Stomach smooth muscle (tissue), 2 donors: Measurements from ENCODE around the gene CLSTN2.

Experiments used
- H3K27ac ChIP-seq: one replicate; pipeline ENCODE4 v1.7.0; 2013; ENCODE audit warnings: mild to moderate bottlenecking, low read length, inconsistent platforms
- H3K27me3 ChIP-seq, 2 donors: one replicate each; pipeline ENCODE4 v1.7.0; 2013; ENCODE audit warnings: low read length in 2 of 2; ENCODE audit not compliant: insufficient read depth in 2 of 2, control insufficient read depth in 1 of 2
- H3K36me3 ChIP-seq, 2 donors: one replicate each; pipeline ENCODE4 v1.7.0; 2013; ENCODE audit warnings: low read length in 2 of 2; ENCODE audit not compliant: control insufficient read depth in 2 of 2, insufficient read depth in 2 of 2
- H3K4me1 ChIP-seq: one replicate; pipeline ENCODE4 v1.7.0; 2013; ENCODE audit warnings: low read length; ENCODE audit not compliant: control insufficient read depth, insufficient read depth
- H3K4me3 ChIP-seq, 2 donors: one replicate each; pipeline ENCODE4 v1.7.0; 2013; ENCODE audit warnings: low read length in 2 of 2
- H3K9ac ChIP-seq, 2 donors: one replicate each; pipeline ENCODE4 v1.7.0; 2013; ENCODE audit warnings: low read length in 2 of 2, mild to moderate bottlenecking in 1 of 2
- H3K9me3 ChIP-seq, 2 donors: one replicate each; pipeline ENCODE4 v1.7.0; 2013; ENCODE audit warnings: low read length in 2 of 2; ENCODE audit not compliant: control insufficient read depth in 2 of 2
- donor health status: healthy.
- donor health status: Pancreatic carcinoma.

Gene CLSTN2

DNA sequence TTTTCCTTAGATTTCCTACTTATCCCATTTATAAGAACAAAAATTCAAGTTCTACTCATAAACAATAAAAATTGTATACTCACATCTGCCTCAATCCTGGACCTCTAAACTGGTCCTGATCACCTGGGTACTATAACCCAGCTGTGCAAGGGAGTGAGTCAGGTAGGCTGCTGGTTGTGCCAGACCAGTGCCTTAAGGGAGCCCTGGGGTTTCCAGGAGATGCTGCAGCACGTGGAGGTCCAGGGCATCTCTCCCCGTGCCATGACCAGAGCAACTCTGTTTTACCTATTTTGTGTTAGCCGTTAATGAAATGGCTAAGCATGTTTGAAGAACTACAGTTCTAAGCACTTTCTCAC is 602.7 kb downstream of the CLSTN2 start:
- Histone ChIP-seq H3K4me3 (no peak overlapping the region), H3K27ac (no peak overlapping the region)

DNA sequence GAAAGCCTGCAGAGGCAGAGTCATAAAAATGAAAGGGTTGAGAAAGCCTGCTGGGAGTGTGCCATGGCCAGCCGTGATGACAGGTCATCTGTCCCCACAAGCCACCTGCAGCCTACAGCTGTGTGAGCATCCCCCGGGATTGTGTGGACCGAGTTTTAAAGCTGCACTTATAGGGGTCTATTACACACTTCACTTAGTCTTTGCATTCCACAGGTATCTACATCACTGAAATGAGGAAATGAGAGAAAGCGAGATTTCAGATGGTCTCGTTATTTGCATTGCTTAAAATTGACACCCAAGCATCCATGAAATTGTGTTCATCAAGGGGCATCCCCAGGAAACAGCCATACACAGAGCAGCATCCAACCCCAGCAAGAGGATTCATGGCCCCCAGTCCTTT is 605.3 kb downstream of the CLSTN2 start:
- H3K4me3 ChIP-seq: no peak overlapping the region
- H3K9ac ChIP-seq: no peak overlapping the region
- no peaks in the 10 kb centered on the region for H3K27me3 ChIP-seq
- H3K4me1 ChIP-seq: peaks cover 2% of the 10 kb centered on the region
- H3K9me3 ChIP-seq: no peaks in the 10 kb centered on the region
- no peak overlapping the region for H3K27ac ChIP-seq
- no peaks in the 10 kb centered on the region for H3K36me3 ChIP-seq

More for the DNA sequence above, 602.7 kb downstream of the CLSTN2 start:
- no peaks in the 10 kb centered on the region for H3K36me3 ChIP-seq
- no peak overlapping the region for H3K9ac ChIP-seq
- no peaks in the 10 kb centered on the region for H3K4me1 ChIP-seq
- H3K27me3 ChIP-seq: no peaks in the 10 kb centered on the region
- H3K9me3 ChIP-seq: peaks cover 4 to 6% of the 10 kb centered on the region in 2 donors

DNA sequence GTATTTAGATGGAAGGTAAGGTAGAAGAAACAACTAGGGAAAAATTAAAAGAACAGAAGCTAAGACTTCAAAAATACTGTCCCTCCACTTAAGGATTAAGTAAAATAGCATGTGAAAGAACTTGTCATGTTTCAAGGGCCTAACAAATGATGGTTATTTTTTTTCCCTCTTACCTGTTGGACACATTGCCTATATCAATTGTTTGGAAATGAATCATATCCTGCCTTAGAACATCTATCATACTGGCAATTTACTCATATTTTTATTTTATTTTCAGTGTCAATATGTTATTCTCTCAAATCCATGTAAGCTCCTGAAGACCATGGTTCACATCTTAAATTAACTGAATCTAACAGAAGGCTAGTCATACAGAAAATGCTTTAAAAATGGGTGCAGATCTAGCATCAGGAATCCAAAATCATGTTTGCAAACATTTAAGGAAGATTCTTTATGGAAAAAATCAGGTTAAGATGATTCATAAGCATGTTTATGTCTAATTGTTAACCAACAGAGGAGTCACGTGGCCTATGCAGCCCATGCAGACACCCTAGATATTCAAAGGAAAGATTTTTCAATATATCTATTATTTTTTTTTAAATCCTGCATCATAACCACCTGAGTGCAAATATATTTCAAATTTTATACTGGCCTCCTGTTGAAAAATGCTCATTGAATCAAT is 607.1 kb downstream of the CLSTN2 start:
- no peaks in the 10 kb centered on the region for H3K36me3 ChIP-seq
- no peak overlapping the region for H3K4me3 ChIP-seq

DNA sequence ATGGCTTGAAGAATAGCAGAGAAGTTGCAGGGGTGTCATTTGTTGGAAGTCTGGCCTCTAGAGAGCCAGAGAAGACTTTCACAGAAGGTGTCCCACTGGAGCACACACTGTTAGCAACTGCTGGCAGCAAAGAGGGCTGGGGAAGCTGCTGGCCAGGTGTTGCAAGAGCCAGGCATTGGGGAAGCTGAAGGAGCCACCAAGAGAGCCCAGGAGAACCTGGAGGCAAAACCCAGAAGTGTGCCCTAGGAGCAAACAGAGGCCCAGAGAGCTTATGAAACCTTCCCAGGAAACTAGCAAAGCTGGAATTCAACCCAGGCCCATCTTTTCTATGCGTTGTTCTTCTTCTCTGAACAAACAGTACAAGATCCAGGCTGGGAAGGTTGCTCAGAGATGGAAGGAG is 610.2 kb downstream of the CLSTN2 start:
- no peaks in the 10 kb centered on the region for H3K9me3 ChIP-seq
- H3K27me3 ChIP-seq: no peaks in the 10 kb centered on the region
- H3K4me3 ChIP-seq: no peak overlapping the region
- peaks cover 12% of the 10 kb centered on the region for H3K4me1 ChIP-seq
- no peaks in the 10 kb centered on the region for H3K36me3 ChIP-seq
- no peak overlapping the region for H3K9ac ChIP-seq
- no peak overlapping the region for H3K27ac ChIP-seq

More for the DNA sequence above, 607.1 kb downstream of the CLSTN2 start:
- no peak overlapping the region for H3K9ac ChIP-seq
- H3K27me3 ChIP-seq: no peaks in the 10 kb centered on the region
- no peak overlapping the region for H3K27ac ChIP-seq
- H3K4me1 ChIP-seq: peaks cover 12% of the 10 kb centered on the region
- no peaks in the 10 kb centered on the region for H3K9me3 ChIP-seq

DNA sequence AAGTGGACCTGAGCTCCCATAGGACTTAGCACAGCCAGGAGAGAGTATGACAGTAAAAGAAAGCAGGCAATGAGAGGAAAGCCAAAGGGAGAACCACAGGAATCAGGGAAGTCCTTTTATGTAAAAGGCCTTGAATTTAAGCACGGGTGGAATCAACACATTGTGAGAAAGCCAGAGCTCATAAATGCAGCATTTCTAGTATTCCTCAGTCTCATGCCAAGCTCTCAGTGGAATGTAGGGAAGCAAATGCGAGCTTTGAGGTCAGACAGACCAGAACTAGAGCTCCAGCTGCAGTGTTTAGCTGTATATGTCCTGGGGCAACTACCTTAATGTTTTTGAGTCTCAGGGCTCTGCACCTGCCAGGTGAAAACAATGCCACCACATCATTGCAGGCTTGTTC is 610.8 kb downstream of the CLSTN2 start:
- H3K27ac ChIP-seq: no peak overlapping the region
- H3K27me3 ChIP-seq: no peaks in the 10 kb centered on the region
- H3K9ac ChIP-seq: no peak overlapping the region
- peaks cover 12% of the 10 kb centered on the region for H3K4me1 ChIP-seq
- H3K9me3 ChIP-seq: no peaks in the 10 kb centered on the region
- peak overlapping the region in 1 of 2 donors; percentile 3 for H3K4me3 ChIP-seq
- H3K36me3 ChIP-seq: no peaks in the 10 kb centered on the region

DNA sequence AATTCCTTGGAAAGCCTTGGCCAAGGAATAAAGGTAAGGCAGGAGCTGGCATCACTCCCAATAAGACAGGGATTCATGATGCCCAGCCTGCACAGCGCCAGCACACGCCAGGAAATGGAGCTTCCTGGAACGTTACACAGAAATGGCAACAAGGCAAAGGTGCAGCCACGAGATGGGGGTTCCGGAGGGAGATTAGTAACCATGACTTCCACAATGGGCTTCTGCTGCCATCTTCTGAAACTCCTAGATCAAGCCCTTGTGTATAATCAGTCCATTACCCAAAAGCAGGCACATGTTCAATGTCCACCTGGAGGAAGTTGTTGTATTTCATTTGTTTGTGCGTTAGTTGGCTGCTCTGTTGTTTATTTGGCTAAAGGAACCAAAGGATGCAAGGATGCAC is 611.7 kb downstream of the CLSTN2 start:
- no peak overlapping the region for H3K27ac ChIP-seq
- peaks cover 12% of the 10 kb centered on the region for H3K4me1 ChIP-seq
- no peaks in the 10 kb centered on the region for H3K27me3 ChIP-seq
- H3K36me3 ChIP-seq: no peaks in the 10 kb centered on the region
- no peak overlapping the region for H3K9ac ChIP-seq
- H3K9me3 ChIP-seq: no peaks in the 10 kb centered on the region
- H3K4me3 ChIP-seq: no peak overlapping the region

DNA sequence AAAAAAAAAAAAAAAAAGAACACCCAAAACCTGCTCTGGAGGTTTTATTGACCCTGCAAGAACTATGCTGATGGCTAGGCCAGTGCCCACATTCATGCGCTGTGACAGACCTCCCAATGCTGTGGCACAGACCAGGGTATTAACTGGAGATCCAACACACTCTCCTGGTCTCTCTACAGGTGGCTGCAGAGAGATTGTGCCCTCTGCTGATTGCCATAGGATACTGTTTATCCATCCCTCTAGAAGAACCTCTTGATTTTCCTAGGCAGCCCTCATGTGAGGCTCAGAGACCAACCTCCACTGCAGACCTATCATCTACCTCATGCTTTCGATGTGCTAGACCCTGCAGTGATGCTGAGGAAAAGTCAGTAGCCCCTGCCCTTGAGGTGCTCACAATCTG is 617.4 kb downstream of the CLSTN2 start:
- H3K4me1 ChIP-seq: no peaks in the 10 kb centered on the region
- H3K27me3 ChIP-seq: no peaks in the 10 kb centered on the region
- H3K36me3 ChIP-seq: no peaks in the 10 kb centered on the region
- no peak overlapping the region for H3K9ac ChIP-seq
- H3K4me3 ChIP-seq: no peak overlapping the region
- H3K27ac ChIP-seq: no peak overlapping the region
- H3K9me3 ChIP-seq: no peaks in the 10 kb centered on the region

DNA sequence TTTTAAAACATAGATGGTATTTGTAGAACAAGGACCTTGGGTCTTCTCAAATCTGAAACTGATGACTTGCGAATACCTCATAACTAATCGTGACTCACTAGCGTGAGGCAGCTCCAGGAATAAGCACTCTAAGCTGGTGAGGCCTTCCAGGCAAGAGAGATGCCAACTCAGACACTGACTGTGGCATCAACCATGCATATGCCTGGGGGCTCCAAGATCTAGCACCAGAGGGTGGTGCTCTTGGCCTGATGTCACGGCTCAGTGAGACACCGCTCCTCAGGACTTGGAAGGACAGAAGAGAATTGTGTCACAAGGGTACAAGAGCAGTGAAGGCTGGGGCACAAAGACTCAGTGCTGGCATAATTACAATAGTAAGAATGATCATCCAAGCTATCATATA is 617.9 kb downstream of the CLSTN2 start:
- H3K9me3 ChIP-seq: no peaks in the 10 kb centered on the region
- no peaks in the 10 kb centered on the region for H3K4me1 ChIP-seq
- no peak overlapping the region for H3K9ac ChIP-seq
- no peaks in the 10 kb centered on the region for H3K27me3 ChIP-seq
- no peaks in the 10 kb centered on the region for H3K36me3 ChIP-seq
- no peak overlapping the region for H3K4me3 ChIP-seq
- H3K27ac ChIP-seq: no peak overlapping the region

DNA sequence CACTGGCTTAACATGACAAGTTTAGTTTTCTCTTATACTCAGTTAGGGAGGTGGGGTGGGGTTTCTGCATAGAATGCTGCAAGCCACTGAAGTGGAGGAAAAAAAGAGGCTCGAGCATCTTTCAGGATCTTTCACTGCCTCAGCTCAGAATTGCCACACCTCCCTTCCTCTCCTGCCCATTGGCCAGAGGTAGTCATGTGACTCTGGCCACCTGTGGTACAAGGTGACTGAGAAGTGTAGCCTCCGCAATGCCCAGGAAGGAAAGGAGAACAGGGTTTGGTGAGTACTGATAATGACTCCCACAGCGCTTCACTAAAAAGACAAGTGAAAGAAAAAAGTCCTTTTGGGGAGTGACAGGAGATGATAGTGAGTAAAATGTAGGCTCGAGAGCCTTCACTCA is 618.6 kb downstream of the CLSTN2 start:
- Histone ChIP-seq H3K9me3 (no peaks in the 10 kb centered on the region), H3K27ac (no peak overlapping the region), H3K4me1 (no peaks in the 10 kb centered on the region), H3K4me3 (no peak overlapping the region), H3K9ac (no peak overlapping the region), H3K27me3 (no peaks in the 10 kb centered on the region), H3K36me3 (no peaks in the 10 kb centered on the region)

DNA sequence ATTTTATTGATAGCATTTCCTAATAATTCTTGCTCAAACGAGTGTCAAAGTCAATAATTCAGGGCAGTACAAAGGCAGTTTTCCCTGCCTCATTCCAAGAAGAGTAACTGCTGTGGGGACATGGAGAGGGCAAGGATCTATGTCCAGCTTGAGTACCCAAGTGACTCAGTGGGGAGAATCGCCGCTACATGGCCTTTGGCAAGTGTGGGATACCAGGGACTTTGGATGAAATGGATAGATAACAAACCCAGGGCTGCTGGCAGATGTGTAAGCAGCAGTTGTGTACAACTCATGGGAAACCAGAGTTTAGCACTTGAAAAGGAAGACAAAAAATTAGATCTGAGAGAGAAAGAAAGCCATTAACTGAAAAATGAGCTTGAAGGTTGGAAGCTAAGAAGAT is 620.7 kb downstream of the CLSTN2 start:
- Histone ChIP-seq H3K4me3 (no peak overlapping the region), H3K36me3 (no peaks in the 10 kb centered on the region), H3K9ac (no peak overlapping the region), H3K27me3 (no peaks in the 10 kb centered on the region), H3K27ac (no peak overlapping the region), H3K4me1 (no peaks in the 10 kb centered on the region), H3K9me3 (no peaks in the 10 kb centered on the region)

DNA sequence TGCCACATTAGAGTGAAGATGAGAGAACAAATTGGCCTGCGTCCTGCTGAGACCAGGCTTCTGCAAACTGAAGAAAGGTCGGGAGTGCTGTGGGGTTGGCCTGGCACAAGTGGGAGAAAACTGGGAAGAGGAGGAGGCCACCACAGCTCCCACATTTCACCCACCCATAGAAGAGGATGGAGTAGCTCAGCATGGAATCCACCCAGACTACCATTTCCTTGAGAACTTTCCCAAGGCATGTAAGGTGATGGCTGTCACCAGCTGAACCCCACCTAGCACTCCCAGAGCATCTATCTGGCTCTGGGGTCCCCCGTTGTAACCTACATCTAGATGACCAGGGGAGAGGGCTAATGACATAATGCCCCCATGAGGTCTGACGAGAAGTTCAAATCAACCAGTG is 622.5 kb downstream of the CLSTN2 start:
- H3K27ac ChIP-seq: no peak overlapping the region
- no peaks in the 10 kb centered on the region for H3K36me3 ChIP-seq
- no peaks in the 10 kb centered on the region for H3K27me3 ChIP-seq
- H3K9ac ChIP-seq: no peak overlapping the region
- H3K4me3 ChIP-seq: no peak overlapping the region
- no peaks in the 10 kb centered on the region for H3K9me3 ChIP-seq
- H3K4me1 ChIP-seq: no peaks in the 10 kb centered on the region
